ENCODE data around the gene MRNIP. TPM values are rescaled to one million over a fixed set of nuclear protein-coding genes. Genes with fewer than 3 reads are reported as not detected.

MRNIP gene
- total RNA-seq, 1 donor from 2014 or later: 27.8 TPM

DNA sequence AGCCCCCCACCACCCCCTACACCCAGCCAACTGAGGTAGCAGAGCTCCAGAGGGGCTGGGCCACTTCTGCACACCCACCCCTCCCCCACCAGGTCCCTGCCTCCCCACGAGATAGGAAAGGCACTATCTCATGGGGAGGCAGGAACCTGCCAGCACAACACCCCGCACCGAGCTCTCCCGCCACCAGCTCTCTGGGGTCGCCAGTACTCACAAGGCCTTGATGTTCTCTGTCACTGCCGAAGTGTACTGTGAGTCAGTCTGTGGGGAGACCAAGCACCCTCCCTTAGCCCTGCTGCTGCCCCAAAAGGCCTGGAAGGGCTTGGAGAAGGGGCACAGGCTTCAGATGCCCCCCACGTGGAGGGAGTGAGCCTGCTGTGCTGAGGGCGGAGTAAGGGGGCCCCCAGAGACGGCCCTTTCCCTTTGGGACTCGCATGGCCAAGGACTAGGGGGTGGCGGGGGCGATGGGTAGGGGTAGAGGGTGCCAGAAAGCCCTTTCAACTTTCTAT lies 57.9 kb downstream of the MRNIP start:
- Mint-ChIP-seq H3K4me1 (peaks cover 37% of the 10 kb centered on the region), H3K27me3 (no peaks in the 10 kb centered on the region), H3K36me3 (ENCODE audit: low read depth) (peaks cover 31% of the 10 kb centered on the region), H3K27ac (no peak overlapping the region), H3K4me3 (no peak overlapping the region), H3K9me3 (no peaks in the 10 kb centered on the region)
- intact Hi-C loops (cut with micrococcal nuclease): loop anchor here (5.0 kb wide), 1 partner anchor 37 kb away; no protein-coding TSS in a partner anchor
- peak; percentile 58 for DNase-seq

DNA sequence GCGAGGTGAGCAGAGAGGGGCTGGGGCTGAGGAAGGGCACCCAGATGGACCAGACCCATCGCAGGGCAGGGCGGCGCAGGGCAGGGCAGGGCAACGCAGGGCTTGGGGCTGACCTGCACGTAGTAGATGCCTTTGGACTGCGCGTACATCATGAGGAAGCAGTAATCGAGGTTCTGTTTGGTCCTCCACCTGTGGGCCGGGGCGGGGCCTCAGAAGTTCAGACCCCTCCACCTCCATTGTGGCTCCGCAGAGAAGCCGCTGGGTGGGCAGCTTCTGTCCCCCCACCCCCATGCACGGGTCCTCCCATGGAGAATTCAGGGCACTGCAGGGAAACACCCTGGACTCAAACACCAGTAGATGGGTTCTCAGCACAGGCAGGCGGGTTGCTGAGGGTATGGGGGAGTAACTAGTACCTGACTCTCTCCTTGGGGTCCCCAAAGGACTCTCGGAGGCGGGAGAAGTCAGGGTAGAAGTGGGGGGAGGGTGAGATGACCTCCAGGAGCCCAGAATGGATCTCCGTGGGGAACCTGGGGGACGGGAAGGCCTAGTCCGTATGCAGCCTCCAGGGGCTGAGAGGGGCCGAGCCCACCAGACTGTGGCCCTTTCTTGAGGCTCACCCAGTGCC lies 58.4 kb downstream of the MRNIP start:
- DNase-seq: peak; percentile 58
- Mint-ChIP-seq H3K4me1 (peaks cover 35% of the 10 kb centered on the region), H3K27ac (no peak overlapping the region), H3K9me3 (no peaks in the 10 kb centered on the region), H3K4me3 (no peak overlapping the region), H3K27me3 (no peaks in the 10 kb centered on the region), H3K36me3 (ENCODE audit: low read depth) (peaks cover 31% of the 10 kb centered on the region)
- intact Hi-C loops (cut with micrococcal nuclease): loop anchor here (5.0 kb wide), 1 partner anchor 37 kb away; no protein-coding TSS in a partner anchor

GRCh38 chr5:179799644-179799973 lies 59.0 kb downstream of the MRNIP start:
- H3K36me3 Mint-ChIP-seq (ENCODE audit: low read depth): peaks cover 28% of the 10 kb centered on the region
- H3K4me3 Mint-ChIP-seq: no peak overlapping the region
- H3K9me3 Mint-ChIP-seq: no peaks in the 10 kb centered on the region
- H3K27me3 Mint-ChIP-seq: no peaks in the 10 kb centered on the region
- DNase-seq: no peak
- intact Hi-C loops (cut with micrococcal nuclease): loop anchor here (5.0 kb wide), 1 partner anchor 122 kb away; no protein-coding TSS in a partner anchor
- peaks cover 29% of the 10 kb centered on the region for H3K4me1 Mint-ChIP-seq
- no peak overlapping the region for H3K27ac Mint-ChIP-seq

- peaks cover 28% of the 10 kb centered on the region for H3K36me3 Mint-ChIP-seq (ENCODE audit: low read depth)
- H3K27me3 Mint-ChIP-seq: no peaks in the 10 kb centered on the region
- no peaks in the 10 kb centered on the region for H3K9me3 Mint-ChIP-seq
- H3K4me1 Mint-ChIP-seq: peaks cover 24% of the 10 kb centered on the region
- intact Hi-C loops (cut with micrococcal nuclease): loop anchor here (5.0 kb wide), 1 partner anchor 122 kb away; no protein-coding TSS in a partner anchor
- no peak overlapping the region for H3K4me3 Mint-ChIP-seq
- peak; percentile 55 for DNase-seq
- no peak overlapping the region for H3K27ac Mint-ChIP-seq
Measured at GRCh38 chr5:179798771-179799643, 59.6 kb downstream of the MRNIP start.

DNA sequence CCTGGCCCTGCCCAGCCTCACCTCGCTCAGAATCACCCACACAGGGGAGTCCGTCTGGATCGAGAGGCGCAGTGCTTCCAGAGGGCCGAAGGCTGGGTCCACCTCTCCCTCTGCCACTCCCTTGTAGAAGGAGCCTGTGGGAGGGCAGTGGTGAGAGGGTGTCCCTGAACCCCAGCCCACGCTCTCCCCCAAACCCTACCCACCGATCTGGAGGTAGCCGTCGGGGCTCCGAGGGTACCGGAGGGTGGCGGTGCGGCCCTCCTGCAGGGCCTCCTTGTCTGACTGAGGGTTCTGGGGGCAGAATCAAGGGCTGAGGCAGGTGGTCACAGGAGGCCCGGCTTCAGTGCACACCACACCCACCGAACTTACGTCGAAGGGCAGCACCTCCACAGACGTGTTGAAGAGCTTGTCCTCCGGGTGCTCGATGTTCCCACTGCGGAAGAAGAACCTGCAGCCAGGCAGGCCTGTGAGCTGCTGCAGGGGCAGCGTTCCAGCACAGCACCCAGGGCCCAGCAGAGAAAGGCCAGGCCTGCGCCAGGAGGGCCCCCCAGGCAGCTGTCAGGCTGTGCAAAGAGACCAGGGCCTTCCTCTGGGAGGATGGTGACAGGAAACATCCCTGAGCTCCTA lies 60.4 kb downstream of the MRNIP start:
- Mint-ChIP-seq H3K9me3 (no peaks in the 10 kb centered on the region), H3K27me3 (no peaks in the 10 kb centered on the region), H3K4me3 (no peak overlapping the region), H3K4me1 (peaks cover 25% of the 10 kb centered on the region), H3K27ac (no peak overlapping the region), H3K36me3 (ENCODE audit: low read depth) (peaks cover 28% of the 10 kb centered on the region)
- intact Hi-C loops (cut with micrococcal nuclease): loop anchor here (5.0 kb wide), 1 partner anchor 121 kb away; no protein-coding TSS in a partner anchor
- no peak for DNase-seq

- intact Hi-C loops (cut with micrococcal nuclease): loop anchor here (2.0 to 5.0 kb wide), 2 partner anchors 65 to 120 kb away; partner anchors contain the start of gene MAML1
- Mint-ChIP-seq H3K27me3 (no peaks in the 10 kb centered on the region), H3K9me3 (no peaks in the 10 kb centered on the region), H3K27ac (no peak overlapping the region), H3K36me3 (ENCODE audit: low read depth) (peaks cover 28% of the 10 kb centered on the region), H3K4me1 (peaks cover 23% of the 10 kb centered on the region), H3K4me3 (no peak overlapping the region)
- no peak for DNase-seq
Measured at GRCh38 chr5:179797741-179798140, 60.9 kb downstream of the MRNIP start.

- Mint-ChIP-seq H3K36me3 (ENCODE audit: low read depth) (peaks cover 28% of the 10 kb centered on the region), H3K4me1 (peaks cover 18% of the 10 kb centered on the region), H3K4me3 (peak overlapping the region; percentile 73), H3K27ac (peak overlapping the region; percentile 71), H3K9me3 (no peaks in the 10 kb centered on the region), H3K27me3 (no peaks in the 10 kb centered on the region)
- intact Hi-C loops (cut with micrococcal nuclease): loop anchor here (2.0 to 5.0 kb wide), 2 partner anchors 64 to 120 kb away; partner anchors contain the start of gene MAML1
- DNase-seq: peak; percentile 58
Measured at GRCh38 chr5:179796877-179797608, 61.6 kb downstream of the MRNIP start.

DNA sequence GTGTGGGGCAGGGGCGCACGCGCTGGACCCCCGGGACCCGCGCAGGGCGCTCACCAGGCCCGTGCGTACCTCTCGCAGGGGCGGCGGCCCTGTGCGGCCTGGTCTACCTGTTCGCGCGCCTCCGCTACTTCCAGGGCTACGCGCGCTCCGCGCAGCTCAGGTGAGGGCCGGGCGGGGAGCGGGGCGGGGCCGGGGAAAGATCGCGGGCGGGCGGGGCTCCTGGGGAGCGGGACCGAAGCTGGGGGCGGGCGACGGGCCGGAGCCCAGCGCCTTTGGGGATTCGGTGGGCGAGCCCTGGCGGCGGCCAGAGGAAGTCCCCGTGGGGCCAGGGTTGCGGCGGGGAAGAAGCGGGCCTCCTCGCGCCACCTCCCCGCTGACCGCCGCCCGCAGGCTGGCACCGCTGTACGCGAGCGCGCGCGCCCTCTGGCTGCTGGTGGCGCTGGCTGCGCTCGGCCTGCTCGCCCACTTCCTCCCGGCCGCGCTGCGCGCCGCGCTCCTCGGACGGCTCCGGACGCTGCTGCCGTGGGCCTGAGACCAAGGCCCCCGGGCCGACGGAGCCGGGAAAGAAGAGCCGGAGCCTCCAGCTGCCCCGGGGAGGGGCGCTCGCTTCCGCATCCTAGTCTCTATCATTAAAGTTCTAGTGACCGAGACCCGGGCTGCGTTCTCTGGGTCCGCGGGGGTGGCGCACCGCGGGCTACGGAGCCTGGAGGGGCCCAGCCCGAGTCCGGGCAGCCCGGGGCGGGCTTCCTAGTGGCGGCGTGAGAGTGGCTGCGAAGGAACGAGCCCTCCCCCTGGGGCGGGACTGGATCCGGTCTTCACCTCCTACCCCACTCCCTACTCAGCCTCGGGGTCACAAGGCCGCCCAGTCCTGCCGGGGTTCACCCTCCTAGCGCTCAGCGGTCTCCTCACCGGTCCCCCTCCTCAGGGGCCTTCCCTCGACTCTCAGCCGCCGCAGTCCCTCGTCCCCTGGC lies 62.5 kb downstream of the MRNIP start:
- no peaks in the 10 kb centered on the region for H3K27me3 Mint-ChIP-seq
- intact Hi-C loops (cut with micrococcal nuclease): loop anchor here (2.0 to 5.0 kb wide), 2 partner anchors 63 to 119 kb away; partner anchors contain the start of gene MAML1
- H3K27ac Mint-ChIP-seq: peak overlapping the region; percentile 71
- H3K4me1 Mint-ChIP-seq: peaks cover 14% of the 10 kb centered on the region
- H3K4me3 Mint-ChIP-seq: peak overlapping the region; percentile 73
- peaks cover 25% of the 10 kb centered on the region for H3K36me3 Mint-ChIP-seq (ENCODE audit: low read depth)
- H3K9me3 Mint-ChIP-seq: no peaks in the 10 kb centered on the region
- DNase-seq: peak; percentile 92

DNA sequence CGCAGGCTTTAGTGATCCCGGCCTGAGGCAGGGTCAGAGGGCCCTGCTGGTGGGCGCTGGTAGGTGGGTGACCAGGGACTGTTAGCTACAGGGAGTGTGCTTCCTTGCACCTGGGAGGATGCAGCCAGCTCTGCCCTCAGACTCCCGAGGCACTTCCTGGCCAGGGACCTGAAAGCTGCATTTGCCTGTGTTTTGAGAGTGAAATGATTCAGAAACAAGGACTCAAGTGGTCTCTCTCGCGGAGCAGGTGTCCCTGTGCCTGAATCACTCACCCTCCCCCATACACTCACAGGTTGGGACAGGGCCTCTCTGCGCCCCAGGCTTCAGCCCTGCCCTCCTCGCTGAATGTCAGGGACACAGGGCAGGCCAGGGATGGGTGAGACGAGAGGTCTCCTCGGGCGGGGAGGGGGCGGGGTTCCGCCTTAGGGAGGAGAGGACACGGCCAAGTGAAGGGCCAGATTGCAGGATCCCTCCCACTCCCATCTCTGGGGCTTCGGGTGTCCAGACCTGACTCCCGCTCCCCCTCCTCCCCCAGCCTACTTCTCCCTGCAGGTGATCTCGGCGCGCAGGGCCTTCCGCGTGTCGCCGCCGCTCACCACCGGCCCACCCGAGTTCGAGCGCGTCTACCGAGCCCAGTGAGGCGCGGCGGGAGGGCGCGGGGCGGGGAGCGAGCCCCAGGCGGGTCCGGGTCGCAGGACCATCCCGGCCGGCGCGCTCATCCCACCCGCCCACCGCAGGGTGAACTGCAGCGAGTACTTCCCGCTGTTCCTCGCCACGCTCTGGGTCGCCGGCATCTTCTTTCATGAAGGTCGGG lies 63.4 kb downstream of the MRNIP start:
- Mint-ChIP-seq H3K9me3 (no peaks in the 10 kb centered on the region), H3K27me3 (no peaks in the 10 kb centered on the region), H3K36me3 (ENCODE audit: low read depth) (peaks cover 23% of the 10 kb centered on the region), H3K27ac (no peak overlapping the region), H3K4me1 (peaks cover 14% of the 10 kb centered on the region), H3K4me3 (peak overlapping the region; percentile 73)
- peak; percentile 63 for DNase-seq
- intact Hi-C loops (cut with micrococcal nuclease): loop anchor here (5.0 kb wide), 1 partner anchor 118 kb away; no protein-coding TSS in a partner anchor

DNA sequence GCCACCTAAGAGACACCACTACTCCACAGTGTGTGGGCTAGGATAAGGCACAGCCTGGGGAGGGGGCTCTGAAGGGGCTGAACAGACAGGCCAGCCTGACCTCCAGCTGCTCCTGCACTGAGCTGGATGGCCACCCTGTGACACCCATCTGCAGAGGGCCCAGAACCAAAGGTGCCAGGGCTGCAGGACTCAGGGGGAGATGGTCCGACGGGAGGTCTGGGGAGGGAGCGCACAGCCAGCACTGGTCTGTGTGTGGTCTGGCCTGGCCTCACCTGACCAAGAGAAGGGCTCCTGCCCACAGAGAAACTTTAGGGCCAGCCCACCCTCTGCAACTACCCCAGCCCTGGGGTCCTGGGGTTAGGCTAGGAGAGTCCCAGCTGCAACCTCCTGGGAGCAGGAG lies 64.0 kb downstream of the MRNIP start:
- Mint-ChIP-seq H3K27ac (no peak overlapping the region), H3K4me1 (peaks cover 14% of the 10 kb centered on the region), H3K4me3 (peak overlapping the region; percentile 50), H3K9me3 (no peaks in the 10 kb centered on the region), H3K27me3 (no peaks in the 10 kb centered on the region), H3K36me3 (ENCODE audit: low read depth) (peaks cover 19% of the 10 kb centered on the region)
- no peak for DNase-seq
- intact Hi-C loops (cut with micrococcal nuclease): no loop called here

GRCh38 chr5:179794171-179794570 lies 64.4 kb downstream of the MRNIP start:
- no peak for DNase-seq
- Mint-ChIP-seq H3K27me3 (no peaks in the 10 kb centered on the region), H3K4me1 (peaks cover 14% of the 10 kb centered on the region), H3K4me3 (no peak overlapping the region), H3K27ac (no peak overlapping the region), H3K36me3 (ENCODE audit: low read depth) (peaks cover 15% of the 10 kb centered on the region), H3K9me3 (no peaks in the 10 kb centered on the region)
- intact Hi-C loops (cut with micrococcal nuclease): no loop called here
